Breast epithelium (tissue), 3 donors: Measurements from ENCODE around the gene GRIP1.

ENCODE experiments used
- POLR2A ChIP-seq: fragments of 450-650 bp; IDR thresholded peaks from one replicate; pipeline ENCODE4 v1.6.1; 2016; ENCODE audit warnings: antibody characterized with exemption, mild to moderate bottlenecking, moderate library complexity
- POLR2AphosphoS5 ChIP-seq, 3 donors: sonication (generic); formaldehyde crosslinking; IDR thresholded peaks; one replicate each; pipeline ENCODE4 v1.6.1; 2017; ENCODE audit warnings: antibody characterized with exemption in 3 of 3
- TF ChIP-seq, protein P1 (sequence below), 3 donors: fragments of 450-650 bp; IDR thresholded peaks; one replicate each; pipeline ENCODE4 v1.5.1; 2016 to 2017; ENCODE audit warnings: antibody characterized with exemption in 3 of 3, mild to moderate bottlenecking in 3 of 3, moderate library complexity in 3 of 3

DNA sequence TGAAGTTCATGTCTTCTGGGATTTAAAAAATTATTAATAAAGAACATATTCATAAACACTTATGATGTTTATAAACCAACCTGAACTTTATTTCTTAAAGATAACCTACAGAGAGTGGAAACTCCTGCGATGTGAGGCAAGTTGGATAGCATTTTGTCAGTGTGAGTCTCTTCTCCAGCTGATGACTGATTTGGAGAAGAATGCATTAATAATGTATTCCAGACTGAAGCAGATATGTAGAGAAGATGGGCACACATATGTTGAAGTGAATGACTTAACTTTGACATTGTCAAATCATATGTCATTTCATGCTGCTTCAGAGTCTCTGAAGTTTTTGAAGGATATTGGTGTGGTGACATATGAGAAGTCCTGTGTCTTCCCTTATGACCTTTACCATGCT, 369.3 kb downstream of the GRIP1 start:
- TF ChIP-seq POLR2A: no peak
- TF ChIP-seq, protein P1, sequence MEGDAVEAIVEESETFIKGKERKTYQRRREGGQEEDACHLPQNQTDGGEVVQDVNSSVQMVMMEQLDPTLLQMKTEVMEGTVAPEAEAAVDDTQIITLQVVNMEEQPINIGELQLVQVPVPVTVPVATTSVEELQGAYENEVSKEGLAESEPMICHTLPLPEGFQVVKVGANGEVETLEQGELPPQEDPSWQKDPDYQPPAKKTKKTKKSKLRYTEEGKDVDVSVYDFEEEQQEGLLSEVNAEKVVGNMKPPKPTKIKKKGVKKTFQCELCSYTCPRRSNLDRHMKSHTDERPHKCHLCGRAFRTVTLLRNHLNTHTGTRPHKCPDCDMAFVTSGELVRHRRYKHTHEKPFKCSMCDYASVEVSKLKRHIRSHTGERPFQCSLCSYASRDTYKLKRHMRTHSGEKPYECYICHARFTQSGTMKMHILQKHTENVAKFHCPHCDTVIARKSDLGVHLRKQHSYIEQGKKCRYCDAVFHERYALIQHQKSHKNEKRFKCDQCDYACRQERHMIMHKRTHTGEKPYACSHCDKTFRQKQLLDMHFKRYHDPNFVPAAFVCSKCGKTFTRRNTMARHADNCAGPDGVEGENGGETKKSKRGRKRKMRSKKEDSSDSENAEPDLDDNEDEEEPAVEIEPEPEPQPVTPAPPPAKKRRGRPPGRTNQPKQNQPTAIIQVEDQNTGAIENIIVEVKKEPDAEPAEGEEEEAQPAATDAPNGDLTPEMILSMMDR (IDR thresholded peaks at IDR 0.05): no peak
- no peak for TF ChIP-seq POLR2AphosphoS5 (IDR thresholded peaks at IDR 0.05)
